Stimulated activated CD8-positive, alpha-beta memory T cell treated with anti-CD3 and anti-CD28 coated beads, Interleukin-12 subunit alpha, Interleukin-12 subunit beta, amount 100 ng/mL, for 1 hour (primary cell): ENCODE results near the gene MYL3.
"Not testable (repeated sequence)": the region's sequence is repeated elsewhere in the genome, so short reads cannot be mapped to it uniquely, and the experiment has no call there.

ENCODE experiments used
- DNase-seq: peaks from one replicate; pipeline ENCODE4 v3.0.0-alpha.2; 2020; ENCODE audit warnings: low read depth

MYL3 gene

GRCh38 chr3:46863261-46863782, at the start of gene MYL3:
TSS of gene MYL3 (minus strand) at chr3:46863444. CDS start at chr3:46863390, 54 bp downstream.
- no peak for DNase-seq

GRCh38 chr3:46912986-46913385, 49.7 kb upstream of the MYL3 start:
- DNase-seq, result no peak

GRCh38 chr3:46910914-46911313, 47.7 kb upstream of the MYL3 start:
- not testable (repeated sequence) for DNase-seq

GRCh38 chr3:46910166-46910760, 47.0 kb upstream of the MYL3 start:
- DNase-seq, result no peak

- DNase-seq, result peak; percentile 68
Observed at GRCh38 chr3:46909535-46910161, 46.4 kb upstream of the MYL3 start.

- no peak for DNase-seq
Observed at GRCh38 chr3:46908986-46909534, 45.8 kb upstream of the MYL3 start.

GRCh38 chr3:46908294-46908985, 45.2 kb upstream of the MYL3 start:
- no peak for DNase-seq

GRCh38 chr3:46907960-46908293, 44.7 kb upstream of the MYL3 start:
- DNase-seq, result no peak

GRCh38 chr3:46907271-46907670, 44.0 kb upstream of the MYL3 start:
- no peak for DNase-seq

GRCh38 chr3:46906471-46907058, 43.3 kb upstream of the MYL3 start:
- DNase-seq, result no peak

- no peak for DNase-seq
Observed at GRCh38 chr3:46905661-46906451, 42.6 kb upstream of the MYL3 start.

GRCh38 chr3:46905213-46905560, 41.9 kb upstream of the MYL3 start:
- DNase-seq, result no peak

- DNase-seq, result no peak
Observed at GRCh38 chr3:46904303-46905212, 41.3 kb upstream of the MYL3 start.

GRCh38 chr3:46903341-46904302, 40.4 kb upstream of the MYL3 start:
- DNase-seq, result no peak

GRCh38 chr3:46902188-46902631, 39.0 kb upstream of the MYL3 start:
- no peak for DNase-seq

- no peak for DNase-seq
Observed at GRCh38 chr3:46901591-46902187, 38.4 kb upstream of the MYL3 start.

- DNase-seq, result no peak
Observed at GRCh38 chr3:46901061-46901460, 37.8 kb upstream of the MYL3 start.

GRCh38 chr3:46900356-46900755, 37.1 kb upstream of the MYL3 start:
- DNase-seq, result no peak

GRCh38 chr3:46900007-46900292, 36.7 kb upstream of the MYL3 start:
- DNase-seq, result no peak
